ENCODE measurements around the gene ABCA7.

The ABCA7 gene, protein sequence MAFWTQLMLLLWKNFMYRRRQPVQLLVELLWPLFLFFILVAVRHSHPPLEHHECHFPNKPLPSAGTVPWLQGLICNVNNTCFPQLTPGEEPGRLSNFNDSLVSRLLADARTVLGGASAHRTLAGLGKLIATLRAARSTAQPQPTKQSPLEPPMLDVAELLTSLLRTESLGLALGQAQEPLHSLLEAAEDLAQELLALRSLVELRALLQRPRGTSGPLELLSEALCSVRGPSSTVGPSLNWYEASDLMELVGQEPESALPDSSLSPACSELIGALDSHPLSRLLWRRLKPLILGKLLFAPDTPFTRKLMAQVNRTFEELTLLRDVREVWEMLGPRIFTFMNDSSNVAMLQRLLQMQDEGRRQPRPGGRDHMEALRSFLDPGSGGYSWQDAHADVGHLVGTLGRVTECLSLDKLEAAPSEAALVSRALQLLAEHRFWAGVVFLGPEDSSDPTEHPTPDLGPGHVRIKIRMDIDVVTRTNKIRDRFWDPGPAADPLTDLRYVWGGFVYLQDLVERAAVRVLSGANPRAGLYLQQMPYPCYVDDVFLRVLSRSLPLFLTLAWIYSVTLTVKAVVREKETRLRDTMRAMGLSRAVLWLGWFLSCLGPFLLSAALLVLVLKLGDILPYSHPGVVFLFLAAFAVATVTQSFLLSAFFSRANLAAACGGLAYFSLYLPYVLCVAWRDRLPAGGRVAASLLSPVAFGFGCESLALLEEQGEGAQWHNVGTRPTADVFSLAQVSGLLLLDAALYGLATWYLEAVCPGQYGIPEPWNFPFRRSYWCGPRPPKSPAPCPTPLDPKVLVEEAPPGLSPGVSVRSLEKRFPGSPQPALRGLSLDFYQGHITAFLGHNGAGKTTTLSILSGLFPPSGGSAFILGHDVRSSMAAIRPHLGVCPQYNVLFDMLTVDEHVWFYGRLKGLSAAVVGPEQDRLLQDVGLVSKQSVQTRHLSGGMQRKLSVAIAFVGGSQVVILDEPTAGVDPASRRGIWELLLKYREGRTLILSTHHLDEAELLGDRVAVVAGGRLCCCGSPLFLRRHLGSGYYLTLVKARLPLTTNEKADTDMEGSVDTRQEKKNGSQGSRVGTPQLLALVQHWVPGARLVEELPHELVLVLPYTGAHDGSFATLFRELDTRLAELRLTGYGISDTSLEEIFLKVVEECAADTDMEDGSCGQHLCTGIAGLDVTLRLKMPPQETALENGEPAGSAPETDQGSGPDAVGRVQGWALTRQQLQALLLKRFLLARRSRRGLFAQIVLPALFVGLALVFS (N-terminal part only)

DNA sequence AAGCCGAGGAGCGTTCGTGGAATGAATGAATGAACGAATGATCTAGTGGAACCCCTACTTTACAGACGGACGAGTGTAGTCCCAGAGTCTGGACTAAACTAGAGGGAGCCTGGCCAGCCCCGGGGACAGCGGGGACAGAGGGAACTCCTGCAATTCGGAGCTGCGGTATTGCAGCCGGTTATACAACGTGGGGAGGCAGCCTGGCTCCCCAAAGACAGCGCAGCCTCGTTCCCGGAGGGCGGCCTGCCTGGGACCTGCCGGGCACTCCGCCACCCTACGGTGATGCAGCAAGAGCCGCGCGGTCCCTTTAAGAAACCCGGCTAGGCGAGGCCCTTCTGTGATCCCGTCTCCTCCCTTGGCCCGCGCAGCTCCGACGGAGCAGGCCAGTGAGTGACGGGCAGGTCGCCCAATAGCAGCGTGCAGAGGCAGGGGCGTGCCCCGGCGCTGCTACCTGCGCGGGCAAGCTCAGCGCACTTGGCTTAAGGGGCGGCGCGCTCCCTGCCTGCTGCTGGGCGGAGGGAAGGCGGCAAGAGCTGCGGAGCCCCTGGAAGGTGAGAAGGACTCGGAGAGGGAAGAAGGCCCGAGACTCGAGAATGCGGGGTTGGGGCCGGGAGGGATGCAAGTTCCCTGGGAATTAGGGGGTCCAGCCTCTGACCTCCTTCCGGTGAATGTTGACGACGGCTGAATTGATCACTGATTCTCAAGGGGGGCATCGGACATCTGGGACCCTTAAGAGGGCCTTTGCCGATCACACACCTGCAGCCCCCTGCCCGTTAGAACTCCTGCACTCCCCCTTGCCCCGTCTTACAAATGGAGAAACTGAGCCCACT, at the start of gene ABCA7:
Gene ABCA7, plus strand, starts transcription at position 462 of the 830 bp plus-strand sequence. CDS start 1,255 bp downstream, outside the sequence.
- DNase-seq: peak; percentile 94 to 97

DNA sequence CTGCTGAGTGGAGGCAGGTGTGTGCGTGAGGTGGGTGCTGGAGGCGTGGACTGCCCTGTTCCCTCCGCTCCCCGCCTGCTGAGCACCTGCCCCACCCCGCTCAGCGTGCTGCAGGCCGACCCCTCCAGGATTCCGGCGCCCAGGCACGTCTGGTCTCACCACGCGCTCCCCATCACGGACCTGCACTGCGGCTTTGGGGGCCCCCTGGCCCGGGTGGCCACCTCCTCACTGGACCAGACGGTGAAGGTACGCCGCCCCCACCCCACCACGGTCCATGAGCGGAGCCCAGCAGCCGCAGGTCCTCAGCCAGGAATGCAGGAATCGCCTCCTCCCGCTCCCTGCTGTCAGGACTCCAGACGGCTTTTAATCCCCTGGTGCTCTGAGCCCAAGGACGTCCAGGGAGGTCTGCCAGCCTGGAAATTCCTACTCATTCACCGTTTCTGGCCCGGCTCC, 49.8 kb upstream of the ABCA7 start:
- no peak for DNase-seq

DNA sequence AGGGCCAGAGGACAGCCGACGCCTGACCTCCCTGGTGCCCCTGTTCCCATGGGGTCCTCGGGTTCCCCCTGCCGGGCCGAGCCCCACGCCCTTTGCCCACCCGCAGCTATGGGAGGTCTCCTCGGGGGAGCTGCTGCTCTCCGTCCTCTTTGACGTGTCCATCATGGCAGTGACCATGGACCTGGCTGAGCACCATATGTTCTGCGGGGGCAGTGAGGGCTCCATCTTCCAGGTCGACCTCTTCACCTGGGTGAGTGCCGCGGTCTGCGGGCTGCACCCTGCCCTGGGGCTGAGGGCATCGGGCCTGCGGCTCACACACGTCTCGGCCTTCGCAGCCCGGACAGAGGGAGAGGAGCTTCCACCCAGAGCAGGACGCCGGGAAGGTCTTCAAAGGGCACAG, 49.2 kb upstream of the ABCA7 start:
- no peak for DNase-seq

DNA sequence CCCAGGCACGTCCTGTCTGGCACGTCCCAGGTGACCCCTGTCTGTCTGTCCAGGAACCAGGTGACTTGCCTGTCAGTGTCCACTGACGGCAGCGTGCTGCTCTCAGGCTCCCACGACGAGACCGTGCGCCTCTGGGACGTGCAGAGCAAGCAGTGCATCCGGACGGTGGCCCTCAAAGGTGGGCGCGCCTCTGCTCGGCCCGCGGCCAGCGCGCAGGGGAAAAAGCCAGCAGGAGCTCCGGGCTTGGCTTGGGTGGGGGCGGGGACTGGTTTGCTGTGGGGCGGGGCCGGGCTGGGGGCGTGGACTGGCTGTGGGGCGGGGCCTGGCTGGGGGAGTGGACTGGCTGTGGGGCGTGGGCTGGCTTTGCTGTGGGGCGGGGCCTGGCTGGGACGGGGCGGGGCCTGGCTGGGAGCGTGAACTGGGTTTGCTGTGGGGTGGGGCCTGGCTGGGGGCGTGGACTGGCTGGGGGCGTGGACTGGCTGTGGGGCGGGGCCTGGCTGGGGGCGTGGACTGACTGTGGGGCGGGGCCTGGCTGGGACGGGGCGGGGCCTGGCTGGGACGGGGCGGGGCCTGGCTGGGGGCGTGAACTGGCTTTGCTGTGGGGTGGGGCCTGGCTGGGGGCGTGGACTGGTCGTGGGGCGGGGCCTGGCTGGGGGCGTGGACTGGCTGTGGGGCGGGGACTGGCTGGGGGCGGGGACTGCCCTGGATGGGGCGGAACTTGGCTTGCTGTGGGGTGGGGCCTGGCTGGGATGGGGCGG, 48.6 kb upstream of the ABCA7 start:
- peak in 1 of 2 experiments; percentile 62 for DNase-seq

DNA sequence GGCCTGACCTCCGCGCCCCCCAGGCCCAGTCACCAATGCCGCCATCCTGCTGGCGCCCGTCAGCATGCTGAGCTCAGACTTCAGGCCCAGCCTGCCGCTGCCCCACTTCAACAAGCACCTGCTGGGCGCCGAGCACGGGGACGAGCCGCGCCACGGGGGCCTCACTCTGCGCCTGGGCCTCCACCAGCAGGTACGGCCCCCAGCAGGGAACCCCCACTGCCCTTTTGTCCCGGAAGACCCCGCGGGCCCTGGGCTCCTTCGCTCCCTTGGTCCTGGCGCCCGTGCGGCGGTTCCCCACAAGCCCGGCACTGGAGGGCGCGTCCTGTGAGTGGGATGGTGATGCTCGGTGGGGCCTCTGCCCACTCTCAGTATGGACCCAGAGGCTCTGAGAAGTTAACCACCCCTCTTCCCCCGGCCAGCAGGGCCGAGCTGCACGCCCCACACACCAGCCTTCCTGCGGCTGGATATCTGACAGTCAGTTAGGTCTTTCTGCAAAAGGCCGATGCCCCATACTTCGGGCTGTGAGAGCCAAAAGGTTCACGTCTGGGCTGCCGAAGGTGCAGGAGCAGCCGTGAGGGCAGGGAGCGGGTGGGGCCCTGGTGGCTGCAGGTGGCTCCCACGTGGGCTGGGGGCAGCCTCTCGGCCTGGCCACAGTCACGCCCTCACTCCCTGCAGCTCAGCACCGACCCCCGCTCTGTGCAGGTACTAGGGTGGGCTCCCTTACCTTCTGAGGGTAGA, 47.8 kb upstream of the ABCA7 start:
- DNase-seq: no peak

DNA sequence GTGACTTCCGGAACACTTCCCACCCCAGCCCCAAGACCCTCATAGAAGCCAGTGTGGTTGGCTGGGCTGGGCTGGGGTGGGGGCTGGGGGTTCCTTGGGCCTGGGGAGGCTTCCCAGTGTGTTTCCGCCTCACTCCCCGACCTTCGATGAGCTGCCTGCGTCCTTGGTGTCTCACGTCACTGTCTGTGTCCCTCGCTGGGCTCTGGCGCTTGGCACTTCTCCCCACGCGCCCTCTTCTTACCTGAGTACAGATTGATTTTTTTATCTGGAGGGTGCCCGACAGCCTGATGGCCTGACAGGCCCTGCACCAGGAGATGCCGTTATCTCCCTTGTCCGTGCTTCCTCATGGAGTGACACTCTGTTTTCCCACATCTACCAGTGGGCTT, 47.2 kb upstream of the ABCA7 start:
- DNase-seq: no peak

DNA sequence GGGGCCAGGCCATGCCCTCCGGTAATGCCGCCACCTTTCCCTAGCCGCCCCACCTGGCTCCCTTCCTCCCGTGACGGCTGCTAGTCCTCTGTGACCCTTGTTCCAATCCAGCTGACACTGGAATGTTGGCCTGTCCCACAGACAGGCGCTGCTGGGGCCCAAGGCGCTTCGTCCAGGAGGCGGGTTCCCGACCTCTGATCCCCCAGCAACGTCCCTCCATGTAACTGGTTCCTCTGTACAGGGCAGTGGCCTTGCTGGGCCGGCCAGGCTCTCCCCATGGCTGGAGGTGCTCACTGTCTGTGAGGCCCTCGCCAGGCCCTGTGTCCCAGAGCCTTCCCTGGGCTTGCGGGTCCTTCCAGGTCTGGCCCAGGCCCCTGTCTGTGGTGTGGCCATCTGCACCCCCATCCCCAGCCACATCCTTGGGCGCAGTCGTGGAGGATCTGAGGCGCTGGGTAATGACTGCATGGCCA, 46.5 kb upstream of the ABCA7 start:
- DNase-seq: no peak

DNA sequence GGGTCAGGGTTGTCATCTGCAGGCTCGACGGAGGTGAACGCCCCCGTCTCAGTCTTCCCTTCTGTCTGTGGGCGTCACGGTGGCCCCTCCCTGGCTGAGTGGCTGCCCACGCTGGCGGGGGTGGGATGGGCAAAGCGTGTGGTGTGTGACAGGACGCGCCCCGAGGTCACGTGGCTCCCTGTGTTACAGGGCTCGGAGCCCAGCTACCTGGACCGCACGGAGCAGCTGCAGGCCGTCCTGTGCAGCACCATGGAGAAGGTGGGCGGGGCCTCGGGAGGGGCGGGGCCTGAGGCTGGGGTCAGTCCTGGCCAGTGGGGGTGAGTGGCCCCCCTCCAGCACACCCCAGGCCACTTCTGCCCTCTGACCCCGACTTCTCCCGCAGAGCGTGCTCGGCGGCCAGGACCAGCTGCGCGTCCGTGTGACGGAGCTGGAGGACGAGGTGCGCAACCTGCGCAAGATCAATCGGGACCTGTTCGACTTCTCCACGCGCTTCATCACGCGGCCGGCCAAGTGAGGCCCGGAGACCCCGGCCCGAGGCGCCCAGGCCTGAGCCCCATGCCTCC, 46.0 kb upstream of the ABCA7 start:
- DNase-seq: no peak

DNA sequence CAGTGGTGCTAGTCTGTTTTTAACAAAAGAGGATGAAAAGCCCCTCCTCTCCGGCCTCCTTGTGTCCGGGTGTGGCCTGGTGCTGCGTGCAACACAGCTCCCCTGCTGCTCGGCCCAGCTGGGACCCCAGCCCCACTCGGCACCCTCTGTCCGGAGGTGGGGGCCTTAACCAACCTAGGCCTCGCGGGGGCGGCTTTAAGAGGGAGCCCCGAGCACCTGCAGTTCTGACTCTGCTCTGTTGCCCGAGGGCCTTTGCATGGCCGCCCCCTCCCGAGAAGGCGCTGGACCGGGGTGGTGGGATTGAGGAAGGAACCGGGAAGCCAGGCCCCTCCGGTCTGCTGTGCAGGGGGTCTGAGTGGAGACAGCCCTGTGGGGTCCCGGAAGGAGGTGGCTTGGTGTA, 45.4 kb upstream of the ABCA7 start:
- no peak for DNase-seq

DNA sequence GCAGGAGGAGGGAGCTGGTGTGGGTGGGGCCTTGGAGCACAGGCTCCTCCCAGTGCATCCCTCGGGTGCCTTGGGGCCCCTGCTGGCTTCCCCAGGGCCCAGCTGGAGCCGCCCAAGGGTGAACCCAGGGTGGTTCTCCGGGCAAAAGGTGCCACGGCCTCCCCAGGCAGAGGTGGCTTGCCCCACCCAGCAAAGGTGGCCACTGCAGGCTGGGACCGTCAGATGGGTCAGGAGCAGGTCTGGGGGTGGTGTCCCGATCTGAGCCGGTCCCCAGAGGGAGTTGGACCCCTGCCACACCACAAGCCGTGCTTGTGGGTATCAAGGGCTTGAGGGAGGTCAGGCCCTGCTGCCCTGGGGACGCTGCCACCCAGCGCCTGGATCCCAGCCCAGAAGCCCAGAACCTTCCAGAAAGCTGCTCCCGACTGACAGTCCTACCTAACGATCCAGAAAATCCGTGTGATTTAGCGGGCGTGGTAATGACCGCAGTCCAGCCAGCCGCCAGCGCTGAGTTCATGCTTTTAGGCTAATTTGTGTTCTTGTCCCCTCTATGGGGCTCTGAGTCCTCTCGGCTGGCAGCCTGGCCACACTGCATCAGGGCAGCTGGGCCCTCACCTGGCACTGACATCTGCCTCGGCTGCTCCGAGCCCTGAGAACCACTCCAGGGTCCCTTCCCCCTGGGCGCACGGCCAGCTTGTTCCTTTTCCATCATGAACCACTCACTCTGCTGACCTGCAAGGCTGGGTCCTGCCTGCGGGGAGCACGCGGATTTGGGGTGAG, 44.7 kb upstream of the ABCA7 start:
- DNase-seq: no peak

DNA sequence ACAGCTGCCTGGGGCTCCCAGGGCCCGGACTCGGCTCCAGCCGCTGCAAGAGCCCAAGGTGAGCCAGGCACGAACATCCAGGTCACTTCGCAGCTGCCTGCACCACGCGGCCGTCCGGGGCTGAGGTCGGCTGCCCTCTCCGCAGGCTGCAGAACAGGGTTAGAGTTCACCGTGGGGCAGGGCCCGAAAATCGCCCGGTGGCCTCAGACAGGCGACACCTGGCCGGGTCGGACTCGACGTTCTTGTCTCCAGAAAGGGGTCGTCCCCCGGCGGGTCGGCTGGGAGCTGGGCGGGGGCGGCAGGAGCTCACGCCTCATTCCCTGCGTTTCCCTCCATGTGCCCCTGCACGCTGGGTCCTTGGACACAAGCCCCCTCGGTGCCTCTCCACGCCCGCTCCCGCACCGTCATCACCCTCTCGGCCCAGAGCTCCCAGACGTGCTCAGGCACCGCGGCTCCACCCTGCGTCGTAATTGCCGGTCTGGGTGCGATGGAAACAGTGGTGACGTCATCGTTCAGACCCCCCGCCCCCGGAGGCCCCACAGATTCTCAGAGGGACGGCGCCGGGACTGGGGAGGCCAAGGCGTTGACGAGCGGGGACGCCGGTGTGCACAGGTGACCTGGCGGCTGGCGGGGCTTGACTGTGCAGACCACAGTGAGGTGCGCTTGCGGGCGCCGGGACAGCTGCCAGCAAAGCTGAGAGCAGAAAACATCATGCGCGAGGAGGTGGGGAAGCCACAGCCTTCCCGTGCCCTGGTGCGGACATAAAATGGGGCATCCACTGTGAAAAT, 43.7 kb upstream of the ABCA7 start:
- no peak for DNase-seq

DNA sequence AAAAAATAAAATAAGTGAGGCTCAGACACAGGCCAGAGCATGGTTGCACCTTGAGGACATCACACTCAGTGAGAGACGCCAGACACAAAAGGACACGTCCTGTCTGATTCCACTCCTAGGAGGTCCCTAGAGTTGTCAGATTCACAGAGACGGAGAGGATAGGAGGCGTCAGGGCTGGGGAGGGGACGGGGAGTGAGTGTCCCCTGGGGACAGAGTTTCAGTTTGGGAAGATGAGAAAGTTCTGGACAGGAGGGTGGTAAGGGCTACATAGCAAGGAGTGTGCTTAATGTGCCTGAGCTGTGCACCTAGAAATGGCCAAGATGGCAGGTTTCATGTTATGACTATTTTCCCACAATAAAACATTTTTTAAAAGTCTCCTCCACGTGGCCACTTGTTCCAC, 41.8 kb upstream of the ABCA7 start:
- DNase-seq: no peak

DNA sequence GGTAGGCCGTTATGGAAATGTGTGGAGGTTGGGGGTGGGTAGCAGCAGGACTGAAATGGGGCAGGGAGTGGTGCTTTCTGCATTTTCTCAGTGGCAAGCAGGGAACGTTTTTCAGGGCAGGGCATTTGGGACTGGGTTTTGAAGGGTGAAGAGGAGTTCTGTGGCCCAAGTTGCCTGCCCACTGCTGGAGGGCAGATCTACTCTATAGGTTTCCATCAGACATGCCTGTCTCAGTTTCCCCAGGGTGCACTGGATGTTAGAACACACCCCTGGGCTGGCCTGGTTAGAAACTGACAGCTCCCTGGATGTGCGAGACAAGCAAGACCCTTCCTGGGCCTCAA, 40.6 kb upstream of the ABCA7 start:
- DNase-seq: no peak

DNA sequence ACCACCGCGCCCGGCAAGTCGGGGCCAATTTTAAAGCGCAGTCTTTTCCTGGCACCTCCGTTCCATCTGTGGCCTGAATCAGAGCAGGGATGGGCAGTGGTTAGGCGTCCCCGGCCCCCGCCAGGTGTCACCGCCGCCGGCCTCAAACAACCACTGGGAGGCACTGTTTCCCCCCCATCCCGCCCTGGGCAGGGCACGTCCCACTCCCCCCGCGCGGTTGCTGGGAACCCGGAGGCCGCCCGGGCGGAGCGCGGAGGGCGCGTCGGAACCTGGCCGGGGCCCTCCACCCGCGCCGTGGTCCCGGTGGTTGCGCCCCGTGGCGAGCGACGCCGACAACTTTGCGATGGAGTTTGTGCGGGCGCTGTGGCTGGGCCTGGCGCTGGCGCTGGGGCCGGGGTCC, 39.8 kb upstream of the ABCA7 start, which contains the start of gene GRIN3B:
Gene GRIN3B, plus strand, starts transcription at position 325 of the 400 bp plus-strand sequence. Its CDS starts 19 bp downstream, at position 344.
- peak; percentile 9 to 33 for DNase-seq

DNA sequence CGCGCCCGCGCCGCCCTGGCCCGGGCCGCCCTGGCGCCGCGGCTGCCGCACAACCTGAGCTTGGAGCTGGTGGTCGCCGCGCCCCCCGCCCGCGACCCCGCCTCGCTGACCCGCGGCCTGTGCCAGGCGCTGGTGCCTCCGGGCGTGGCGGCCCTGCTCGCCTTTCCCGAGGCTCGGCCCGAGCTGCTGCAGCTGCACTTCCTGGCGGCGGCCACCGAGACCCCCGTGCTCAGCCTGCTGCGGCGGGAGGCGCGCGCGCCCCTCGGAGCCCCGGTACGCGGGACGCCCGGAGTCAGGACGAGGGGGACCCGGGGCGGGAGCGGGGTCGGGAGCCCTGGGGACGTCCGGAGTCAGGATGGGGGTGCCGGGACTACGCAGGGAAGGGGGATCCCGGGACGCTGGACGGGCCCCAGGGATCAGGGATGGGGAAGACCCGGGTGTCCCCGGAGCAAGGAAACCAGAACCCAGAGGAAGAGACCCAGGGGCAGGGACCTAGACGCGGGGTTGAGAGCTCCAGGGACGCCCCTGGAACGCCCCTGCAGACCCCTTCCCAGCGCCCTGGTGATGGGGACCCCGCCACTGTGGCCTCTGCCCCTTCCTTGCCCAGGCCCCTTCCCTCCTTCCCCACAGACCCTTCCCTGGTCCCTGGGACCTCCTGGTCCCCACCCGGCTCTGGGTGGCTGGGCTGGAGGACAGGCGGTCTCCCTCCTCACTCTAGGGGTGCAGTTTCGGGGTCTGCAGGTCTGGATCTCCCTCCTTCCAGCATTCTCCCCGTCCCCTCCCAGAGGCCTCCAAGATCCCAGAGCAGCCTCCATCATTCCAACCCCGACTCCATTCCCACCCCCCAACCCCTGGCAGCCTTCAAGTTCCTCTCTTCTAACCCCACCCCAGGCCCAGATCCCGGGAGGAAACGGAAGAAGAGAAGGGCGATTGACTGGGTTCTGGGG, 39.0 kb upstream of the ABCA7 start:
- no peak for DNase-seq

DNA sequence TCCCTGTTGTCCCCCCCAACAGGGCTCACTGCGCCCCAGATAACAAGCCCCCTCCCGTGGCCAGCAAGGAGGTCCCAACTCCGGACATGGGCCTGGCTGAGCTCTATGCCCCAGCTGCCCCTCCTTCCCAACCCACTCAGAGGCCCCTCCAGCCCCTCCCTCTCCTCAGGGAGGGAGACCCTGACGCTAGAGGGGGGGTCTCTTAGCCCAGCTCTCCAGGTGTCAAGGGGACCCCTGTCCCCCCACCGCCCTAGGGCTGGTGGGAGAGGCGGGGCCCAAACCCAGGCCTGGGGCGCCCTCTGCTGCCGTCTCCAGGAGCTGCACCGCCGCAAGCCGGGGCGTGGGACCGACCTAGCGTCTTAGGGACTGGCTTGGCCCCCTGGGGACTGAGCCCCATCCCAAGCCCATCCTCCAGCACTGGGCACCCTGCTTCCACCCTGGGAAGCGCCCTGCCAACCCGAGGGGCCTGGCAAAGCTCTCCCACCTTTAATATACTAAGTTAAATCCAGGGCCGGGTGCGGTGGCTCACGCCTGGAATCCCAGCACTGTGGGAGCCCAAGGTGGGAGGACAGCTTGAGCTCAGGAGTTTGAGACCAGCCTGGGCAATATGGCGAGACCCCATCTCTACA, 38.3 kb upstream of the ABCA7 start:
- DNase-seq: peak; percentile 30 to 35

DNA sequence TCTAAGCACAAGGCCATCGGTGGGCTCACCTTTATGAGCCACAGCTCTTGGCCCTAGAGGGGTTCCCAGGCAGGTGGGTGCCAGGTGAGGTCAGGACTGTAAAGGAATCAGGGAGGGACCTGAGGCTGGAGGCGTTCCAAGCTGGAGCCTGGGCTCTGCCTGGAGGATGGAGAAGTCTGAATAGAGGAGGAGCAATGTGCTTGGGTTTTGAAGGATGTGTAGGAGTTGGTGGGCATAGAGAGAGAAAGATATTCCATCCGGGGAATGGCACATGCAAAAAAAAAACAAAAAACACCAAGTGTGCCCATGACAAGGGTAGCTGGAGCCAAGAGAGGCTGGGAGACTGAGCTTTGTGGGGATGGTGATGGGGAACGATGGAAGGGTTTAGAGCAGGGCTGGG, 37.3 kb upstream of the ABCA7 start:
- no peak for DNase-seq
